MCF 10A (cell line): Measurements from ENCODE around the gene CHST11. TPM values are rescaled to one million over a fixed set of nuclear protein-coding genes. Genes with fewer than 3 reads are reported as not detected.

ENCODE experiments used
- BruUV-seq: library from RNA; stranded (reverse); fragments of 400-500 nt; replicated peaks from 2 replicates; lab custom pipeline; 2021; lab: Mats Ljungman, UMichigan
- CTCF ChIA-PET: fragments of 300-600 bp; sonication (Branson Sonifier 250); formaldehyde crosslinking; extraction: SDS; loops from one replicate; lab custom pipeline; 2021; ENCODE audit warnings: antibody characterized with exemption, inconsistent platforms; lab: Yijun Ruan, JAX
- POLR2A ChIA-PET: fragments of 300-600, 350-650 bp; sonication (Branson Sonifier 250); formaldehyde crosslinking; extraction: SDS; loops from one replicate; lab custom pipeline; 2020; ENCODE audit warnings: antibody characterized with exemption, inconsistent platforms; lab: Yijun Ruan, JAX
- DNase-seq: peaks from one replicate; pipeline ENCODE4 v3.0.0-alpha.2; 2018; ENCODE audit not compliant: unreplicated experiment
- H3K27ac Mint-ChIP-seq: one replicate; pipeline ENCODE4 v1.8.0; 2022; ENCODE audit warnings: mild to moderate bottlenecking, low read depth, mixed read lengths; ENCODE audit not compliant: unreplicated experiment
- H3K27me3 Mint-ChIP-seq: one replicate; pipeline ENCODE4 v1.8.0; 2022; ENCODE audit warnings: mixed read lengths; ENCODE audit not compliant: insufficient read depth, unreplicated experiment
- H3K36me3 Mint-ChIP-seq: one replicate; pipeline ENCODE4 v1.8.0; 2022; ENCODE audit warnings: mild to moderate bottlenecking, moderate library complexity, mixed read lengths; ENCODE audit not compliant: insufficient read depth, unreplicated experiment
- H3K4me1 Mint-ChIP-seq: one replicate; pipeline ENCODE4 v1.8.0; 2022; ENCODE audit warnings: mixed read lengths; ENCODE audit not compliant: insufficient read depth, unreplicated experiment
- H3K4me3 Mint-ChIP-seq: one replicate; pipeline ENCODE4 v1.8.0; 2022; ENCODE audit warnings: mild to moderate bottlenecking, moderate library complexity, mixed read lengths; ENCODE audit not compliant: unreplicated experiment
- H3K9me3 Mint-ChIP-seq: one replicate; pipeline ENCODE4 v1.8.0; 2022; ENCODE audit warnings: mixed read lengths; ENCODE audit not compliant: unreplicated experiment
- intact Hi-C: fragments of 100-400 bp; cut with micrococcal nuclease; formaldehyde crosslinking; loops from 2 replicates; pipeline ENCODE4 v1.14.1; 2022
- total RNA-seq: library from RNA; stranded (reverse); gene quantifications from 2 replicates; pipeline ENCODE4 v1.2.3, GENCODE V29; 2022
- TF ChIP-seq, protein P1 (sequence below): fragments of 200-600 bp; IDR thresholded peaks from one replicate; pipeline ENCODE4 v1.8.0; 2022; ENCODE audit warnings: antibody characterized with exemption, mild to moderate bottlenecking; ENCODE audit not compliant: unreplicated experiment

The CHST11 gene
- total RNA-seq, 1 experiment from 2014 or later, result 5.3 TPM

- ChIA-PET POLR2A (interaction anchor here (0.8 kb wide), 1 partner anchor 21 kb away, joined by 3 read pairs; the partner anchor contains the start of gene CHST11), CTCF (interaction anchor here (1.1 kb wide), 1 partner anchor 95 kb away, joined by 3 read pairs; no protein-coding TSS in a partner anchor)
- Mint-ChIP-seq H3K4me3 (no peak overlapping the region), H3K27ac (no peak overlapping the region), H3K4me1 (no peaks in the 10 kb centered on the region), H3K36me3 (no peaks in the 10 kb centered on the region), H3K9me3 (no peaks in the 10 kb centered on the region), H3K27me3 (no peaks in the 10 kb centered on the region)
- intact Hi-C loops, result no loop called here
- no TSS peak for BruUV-seq
- no peak for DNase-seq
- TF ChIP-seq, protein P1, sequence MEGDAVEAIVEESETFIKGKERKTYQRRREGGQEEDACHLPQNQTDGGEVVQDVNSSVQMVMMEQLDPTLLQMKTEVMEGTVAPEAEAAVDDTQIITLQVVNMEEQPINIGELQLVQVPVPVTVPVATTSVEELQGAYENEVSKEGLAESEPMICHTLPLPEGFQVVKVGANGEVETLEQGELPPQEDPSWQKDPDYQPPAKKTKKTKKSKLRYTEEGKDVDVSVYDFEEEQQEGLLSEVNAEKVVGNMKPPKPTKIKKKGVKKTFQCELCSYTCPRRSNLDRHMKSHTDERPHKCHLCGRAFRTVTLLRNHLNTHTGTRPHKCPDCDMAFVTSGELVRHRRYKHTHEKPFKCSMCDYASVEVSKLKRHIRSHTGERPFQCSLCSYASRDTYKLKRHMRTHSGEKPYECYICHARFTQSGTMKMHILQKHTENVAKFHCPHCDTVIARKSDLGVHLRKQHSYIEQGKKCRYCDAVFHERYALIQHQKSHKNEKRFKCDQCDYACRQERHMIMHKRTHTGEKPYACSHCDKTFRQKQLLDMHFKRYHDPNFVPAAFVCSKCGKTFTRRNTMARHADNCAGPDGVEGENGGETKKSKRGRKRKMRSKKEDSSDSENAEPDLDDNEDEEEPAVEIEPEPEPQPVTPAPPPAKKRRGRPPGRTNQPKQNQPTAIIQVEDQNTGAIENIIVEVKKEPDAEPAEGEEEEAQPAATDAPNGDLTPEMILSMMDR, result no peak
These were observed 21.0 kb downstream of the CHST11 start for GRCh38 chr12:104477510-104478390.

- Mint-ChIP-seq H3K27ac (no peak overlapping the region), H3K4me3 (no peak overlapping the region), H3K9me3 (no peaks in the 10 kb centered on the region), H3K4me1 (no peaks in the 10 kb centered on the region), H3K27me3 (no peaks in the 10 kb centered on the region), H3K36me3 (no peaks in the 10 kb centered on the region)
- no TSS peak for BruUV-seq
- TF ChIP-seq, protein P1, result no peak
- ChIA-PET CTCF (interaction anchor here (1.1 kb wide), 1 partner anchor 96 kb away, joined by 3 read pairs; no protein-coding TSS in a partner anchor), POLR2A (no interaction called here)
- intact Hi-C loops, result no loop called here
- no peak for DNase-seq
These were observed 21.8 kb downstream of the CHST11 start for GRCh38 chr12:104478396-104479122.

DNA sequence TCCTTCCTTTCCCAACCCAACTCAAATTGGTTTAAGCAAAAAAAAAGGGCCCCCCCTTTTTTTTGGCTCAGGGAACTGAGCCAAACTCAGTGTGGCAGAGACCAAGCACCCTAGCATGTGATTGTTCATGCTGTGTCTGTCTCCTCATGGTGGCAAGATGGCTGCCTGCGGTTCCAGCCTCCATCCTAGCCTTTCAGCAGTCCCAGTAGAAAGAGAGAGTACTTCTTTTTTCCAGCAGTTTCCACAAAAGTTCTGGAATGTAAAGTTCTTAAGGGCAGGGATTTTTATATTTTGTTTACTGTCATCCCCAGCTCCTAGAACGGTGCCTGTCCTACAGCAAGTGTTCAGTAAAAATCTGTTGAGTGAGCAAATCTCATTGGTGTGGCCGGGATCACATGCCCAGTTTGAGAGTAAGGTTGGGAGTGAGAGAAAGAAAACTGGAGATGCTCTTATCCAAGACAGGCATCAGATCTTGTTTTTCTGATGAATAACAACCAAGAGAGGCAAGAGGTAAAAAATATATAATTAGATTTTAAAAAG lies 22.4 kb downstream of the CHST11 start:
- intact Hi-C loops, result no loop called here
- Mint-ChIP-seq H3K9me3 (no peaks in the 10 kb centered on the region), H3K27me3 (no peaks in the 10 kb centered on the region), H3K36me3 (no peaks in the 10 kb centered on the region), H3K4me3 (no peak overlapping the region), H3K27ac (no peak overlapping the region), H3K4me1 (no peaks in the 10 kb centered on the region)
- TF ChIP-seq, protein P1, result no peak
- CTCF ChIA-PET, result no interaction called here
- BruUV-seq, result no TSS peak
- POLR2A ChIA-PET, result no interaction called here
- DNase-seq, result no peak

DNA sequence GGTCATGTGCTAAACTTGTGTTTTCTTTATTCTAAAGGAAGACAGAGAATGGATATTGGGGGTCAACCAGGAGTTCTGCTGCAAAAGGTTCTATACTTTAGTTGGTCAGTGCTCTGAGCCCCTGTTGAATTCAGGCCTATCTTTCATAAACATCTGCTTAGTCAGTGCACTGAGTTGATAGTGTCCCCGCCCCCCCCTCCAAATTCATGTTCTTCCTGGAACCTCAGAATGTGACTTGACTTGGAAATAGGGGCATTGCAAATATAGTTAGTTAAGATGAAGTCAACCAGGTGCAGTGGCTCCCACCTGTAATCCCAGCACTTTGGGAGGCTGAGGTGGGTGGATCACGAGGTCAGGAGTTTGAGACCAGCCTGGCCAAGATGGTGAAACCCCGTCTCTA lies 23.3 kb downstream of the CHST11 start:
- intact Hi-C loops, result no loop called here
- no peaks in the 10 kb centered on the region for H3K36me3 Mint-ChIP-seq
- POLR2A ChIA-PET, result no interaction called here
- BruUV-seq, result no TSS peak
- no peak overlapping the region for H3K27ac Mint-ChIP-seq
- TF ChIP-seq, protein P1, result no peak
- CTCF ChIA-PET, result no interaction called here
- no peaks in the 10 kb centered on the region for H3K27me3 Mint-ChIP-seq
- H3K9me3 Mint-ChIP-seq, result no peaks in the 10 kb centered on the region
- DNase-seq, result no peak
- no peak overlapping the region for H3K4me3 Mint-ChIP-seq
- H3K4me1 Mint-ChIP-seq, result no peaks in the 10 kb centered on the region
